GM23338 (cell line): Measurements from ENCODE around the gene GUCY1A2. TPM values are rescaled to one million over a fixed set of nuclear protein-coding genes. Genes with fewer than 3 reads are reported as not detected.
A peak's percentile ranks its signal among the peaks of the same experiment; 100 is the strongest.

ENCODE experiments used
- ATAC-seq: fragments of 200-7000 bp; cut with Tn5 transposase; 3 replicates; pipeline ENCODE4 v1.9.1; 2020
- DNase-seq: peaks from one replicate; pipeline ENCODE4 v3.0.0-alpha.2; 2015; ENCODE audit warnings: low spot score
- H2AFZ ChIP-seq: fragments of 200-600 bp; sonication (generic); 2 replicates; pipeline ENCODE4 v1.8.0; 2016; ENCODE audit warnings: antibody characterized with exemption, mild to moderate bottlenecking, moderate library complexity
- H3F3A ChIP-seq: fragments of 200-600 bp; sonication (generic); replicated peaks from 2 replicates; pipeline ENCODE4 v1.8.0; 2017; ENCODE audit warnings: antibody characterized with exemption, mixed run types, low read depth
- H3K27ac ChIP-seq: fragments of 200-600 bp; sonication (generic); 2 replicates; pipeline ENCODE4 v1.6.1; 2016; ENCODE audit warnings: low read depth
- H3K27me3 ChIP-seq: fragments of 200-600 bp; sonication (generic); 2 replicates; pipeline ENCODE4 v1.8.0; 2016; ENCODE audit warnings: mild to moderate bottlenecking, mixed run types, moderate library complexity; ENCODE audit not compliant: insufficient read depth
- H3K36me3 ChIP-seq: fragments of 200-600 bp; sonication (generic); 2 replicates; pipeline ENCODE4 v1.8.0; 2016; ENCODE audit warnings: mild to moderate bottlenecking; ENCODE audit not compliant: insufficient read depth
- H3K4me1 ChIP-seq: fragments of 200-600 bp; sonication (generic); 2 replicates; pipeline ENCODE4 v1.8.0; 2016; ENCODE audit warnings: mild to moderate bottlenecking, moderate library complexity; ENCODE audit not compliant: insufficient read depth
- H3K4me2 ChIP-seq: fragments of 200-600 bp; sonication (generic); 2 replicates; pipeline ENCODE4 v1.7.1; 2017; ENCODE audit warnings: mixed run types
- H3K4me3 ChIP-seq: fragments of 200-600 bp; sonication (generic); 2 replicates; pipeline ENCODE4 v1.6.1; 2016; ENCODE audit warnings: mixed run types
- H3K79me2 ChIP-seq: fragments of 200-600 bp; sonication (generic); replicated peaks from 2 replicates; pipeline ENCODE4 v1.8.0; 2017; ENCODE audit warnings: mild to moderate bottlenecking; ENCODE audit not compliant: insufficient read depth
- H3K9me2 ChIP-seq: fragments of 200-600 bp; sonication (generic); 2 replicates; pipeline ENCODE4 v1.8.0; 2017; ENCODE audit not compliant: insufficient read depth
- H4K20me1 ChIP-seq: fragments of 200-600 bp; sonication (generic); replicated peaks from 2 replicates; pipeline ENCODE4 v1.8.0; 2017; ENCODE audit warnings: mild to moderate bottlenecking; ENCODE audit not compliant: insufficient read depth
- H3K27ac Mint-ChIP-seq: 2 replicates; pipeline ENCODE4 v1.8.0; 2020; ENCODE audit warnings: inconsistent platforms, mild to moderate bottlenecking, moderate library complexity, mixed read lengths
- H3K27me3 Mint-ChIP-seq: 3 replicates; pipeline ENCODE4 v1.8.0; 2022; ENCODE audit warnings: low read depth, mild to moderate bottlenecking, moderate library complexity, mixed read lengths, inconsistent platforms; ENCODE audit not compliant: insufficient read depth, poor library complexity
- H3K36me3 Mint-ChIP-seq: 3 replicates; pipeline ENCODE4 v1.8.0; 2021; ENCODE audit warnings: low read depth, mild to moderate bottlenecking, inconsistent platforms, moderate library complexity, mixed read lengths
- H3K4me1 Mint-ChIP-seq: 3 replicates; pipeline ENCODE4 v1.8.0; 2020; ENCODE audit warnings: mild to moderate bottlenecking, inconsistent platforms, mixed read lengths
- H3K4me3 Mint-ChIP-seq: 3 replicates; pipeline ENCODE4 v1.8.0; 2021; ENCODE audit warnings: moderate library complexity, mild to moderate bottlenecking, inconsistent platforms, mixed read lengths
- H3K9me3 Mint-ChIP-seq: 3 replicates; pipeline ENCODE4 v1.8.0; 2020; ENCODE audit warnings: moderate library complexity, mild to moderate bottlenecking, inconsistent platforms, mixed read lengths
- CREB1 ChIP-seq: fragments of 250-450 bp; sonication (Bioruptor Pico); IDR thresholded peaks from 2 replicates; pipeline ENCODE4 v1.5.0; 2020; ENCODE audit warnings: low read depth, mild to moderate bottlenecking, moderate library complexity
- EZH2phosphoT487 ChIP-seq: fragments of 200-600 bp; sonication (generic); IDR thresholded peaks from one replicate; pipeline ENCODE4 v1.8.1; 2018; ENCODE audit warnings: antibody characterized with exemption; ENCODE audit not compliant: unreplicated experiment
- ZNF114 ChIP-seq: fragments of 250-450 bp; sonication (Bioruptor Pico); IDR thresholded peaks from 2 replicates; pipeline ENCODE4 v1.5.0; 2020; ENCODE audit warnings: mild to moderate bottlenecking, moderate library complexity
- ZNF331 ChIP-seq: fragments of 250-450 bp; sonication (Bioruptor Pico); IDR thresholded peaks from 2 replicates; pipeline ENCODE4 v1.5.0; 2020; ENCODE audit warnings: low read depth, mild to moderate bottlenecking, moderate library complexity
- polyA plus RNA-seq: library from polyadenylated mRNA; unstranded; fragments of >200 nt; fragmentation: Nextera tagmentation; extraction: Ambion mirVana; gene quantifications from 2 replicates; pipeline ENCODE4 v1.2.1, GENCODE V29; 2016
- total RNA-seq: library from RNA; depleted of rRNA; stranded (reverse); fragments of >200 nt; shearing (Covaris generic); gene quantifications from 2 replicates; pipeline ENCODE4 v1.2.3, GENCODE V29; 2014
- TF ChIP-seq, protein P1 (sequence below): IDR thresholded peaks from 2 replicates; pipeline ENCODE4 v1.6.1; 2016; ENCODE audit warnings: antibody characterized with exemption
- TF ChIP-seq, protein P2 (sequence below): fragments of 250-450 bp; sonication (Bioruptor Pico); IDR thresholded peaks from 2 replicates; pipeline ENCODE4 v1.5.0; 2020; ENCODE audit warnings: mild to moderate bottlenecking, moderate library complexity
- TF ChIP-seq, protein P3 (sequence below): IDR thresholded peaks from one replicate; pipeline ENCODE4 v1.6.1; 2018; ENCODE audit warnings: antibody characterized with exemption; ENCODE audit not compliant: unreplicated experiment

Gene GUCY1A2
- total and polyA plus RNA-seq, 2 experiments from 2014 or later: 0.36 to 1.4 TPM

DNA sequence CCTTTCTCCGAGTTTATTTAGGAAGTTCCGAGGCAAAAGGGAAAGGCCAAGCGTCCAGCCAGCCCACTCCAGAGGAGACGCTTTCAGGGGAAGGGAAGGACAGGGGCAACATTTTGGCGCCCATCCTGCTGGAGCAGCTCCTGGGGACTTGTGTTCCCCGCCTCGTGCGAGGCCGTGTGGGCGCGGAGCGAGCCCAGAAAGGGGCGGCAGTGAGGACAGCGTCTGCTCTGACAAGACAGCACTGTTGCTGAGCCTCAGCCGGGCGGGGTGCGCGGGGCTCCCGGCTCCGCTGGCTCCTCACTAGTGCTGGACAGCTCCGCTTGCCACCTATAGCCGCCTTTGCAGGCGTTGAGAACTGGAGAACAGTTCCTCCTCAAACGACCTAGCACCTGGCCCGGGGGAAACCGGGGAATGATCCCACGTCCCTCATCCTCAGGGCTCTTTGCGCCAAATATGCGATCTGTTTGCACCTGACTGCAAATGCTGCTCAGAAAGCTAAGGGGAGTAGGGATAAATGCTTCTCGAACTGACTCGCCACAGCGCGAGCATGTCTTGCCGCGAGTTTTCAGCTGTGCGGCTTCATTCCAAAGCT, 722 bp upstream of the GUCY1A2 start:
- Histone ChIP-seq H3K27ac (no peak overlapping the region), H3K9me2 (no peaks in the 10 kb centered on the region), H3F3A (no peaks in the 10 kb centered on the region), H4K20me1 (peaks cover 5% of the 10 kb centered on the region), H2AFZ (peak overlapping the region; percentile 98), H3K36me3 (no peaks in the 10 kb centered on the region), H3K4me1 (no peaks in the 10 kb centered on the region; the same call in 1 of the 2 replicates), H3K4me3 (peak overlapping the region; percentile 70), H3K27me3 (peaks cover 44% of the 10 kb centered on the region), H3K4me2 (peak overlapping the region; percentile 90), H3K79me2 (no peaks in the 10 kb centered on the region)
- peaks cover 20% of the 10 kb centered on the region for H3K4me1 Mint-ChIP-seq
- TF ChIP-seq, protein P1, sequence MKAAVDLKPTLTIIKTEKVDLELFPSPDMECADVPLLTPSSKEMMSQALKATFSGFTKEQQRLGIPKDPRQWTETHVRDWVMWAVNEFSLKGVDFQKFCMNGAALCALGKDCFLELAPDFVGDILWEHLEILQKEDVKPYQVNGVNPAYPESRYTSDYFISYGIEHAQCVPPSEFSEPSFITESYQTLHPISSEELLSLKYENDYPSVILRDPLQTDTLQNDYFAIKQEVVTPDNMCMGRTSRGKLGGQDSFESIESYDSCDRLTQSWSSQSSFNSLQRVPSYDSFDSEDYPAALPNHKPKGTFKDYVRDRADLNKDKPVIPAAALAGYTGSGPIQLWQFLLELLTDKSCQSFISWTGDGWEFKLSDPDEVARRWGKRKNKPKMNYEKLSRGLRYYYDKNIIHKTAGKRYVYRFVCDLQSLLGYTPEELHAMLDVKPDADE: no peak
- TF ChIP-seq ZNF114 (CRISPR knock-in tag) (0 out of 2 replicates have a peak, but pooled peaks have one; percentile 41), EZH2phosphoT487 (no peak), CREB1 (CRISPR knock-in tag) (peak; percentile 68), ZNF331 (CRISPR knock-in tag) (0 out of 2 replicates have a peak, but pooled peaks have one; percentile 47)
- TF ChIP-seq, protein P2, sequence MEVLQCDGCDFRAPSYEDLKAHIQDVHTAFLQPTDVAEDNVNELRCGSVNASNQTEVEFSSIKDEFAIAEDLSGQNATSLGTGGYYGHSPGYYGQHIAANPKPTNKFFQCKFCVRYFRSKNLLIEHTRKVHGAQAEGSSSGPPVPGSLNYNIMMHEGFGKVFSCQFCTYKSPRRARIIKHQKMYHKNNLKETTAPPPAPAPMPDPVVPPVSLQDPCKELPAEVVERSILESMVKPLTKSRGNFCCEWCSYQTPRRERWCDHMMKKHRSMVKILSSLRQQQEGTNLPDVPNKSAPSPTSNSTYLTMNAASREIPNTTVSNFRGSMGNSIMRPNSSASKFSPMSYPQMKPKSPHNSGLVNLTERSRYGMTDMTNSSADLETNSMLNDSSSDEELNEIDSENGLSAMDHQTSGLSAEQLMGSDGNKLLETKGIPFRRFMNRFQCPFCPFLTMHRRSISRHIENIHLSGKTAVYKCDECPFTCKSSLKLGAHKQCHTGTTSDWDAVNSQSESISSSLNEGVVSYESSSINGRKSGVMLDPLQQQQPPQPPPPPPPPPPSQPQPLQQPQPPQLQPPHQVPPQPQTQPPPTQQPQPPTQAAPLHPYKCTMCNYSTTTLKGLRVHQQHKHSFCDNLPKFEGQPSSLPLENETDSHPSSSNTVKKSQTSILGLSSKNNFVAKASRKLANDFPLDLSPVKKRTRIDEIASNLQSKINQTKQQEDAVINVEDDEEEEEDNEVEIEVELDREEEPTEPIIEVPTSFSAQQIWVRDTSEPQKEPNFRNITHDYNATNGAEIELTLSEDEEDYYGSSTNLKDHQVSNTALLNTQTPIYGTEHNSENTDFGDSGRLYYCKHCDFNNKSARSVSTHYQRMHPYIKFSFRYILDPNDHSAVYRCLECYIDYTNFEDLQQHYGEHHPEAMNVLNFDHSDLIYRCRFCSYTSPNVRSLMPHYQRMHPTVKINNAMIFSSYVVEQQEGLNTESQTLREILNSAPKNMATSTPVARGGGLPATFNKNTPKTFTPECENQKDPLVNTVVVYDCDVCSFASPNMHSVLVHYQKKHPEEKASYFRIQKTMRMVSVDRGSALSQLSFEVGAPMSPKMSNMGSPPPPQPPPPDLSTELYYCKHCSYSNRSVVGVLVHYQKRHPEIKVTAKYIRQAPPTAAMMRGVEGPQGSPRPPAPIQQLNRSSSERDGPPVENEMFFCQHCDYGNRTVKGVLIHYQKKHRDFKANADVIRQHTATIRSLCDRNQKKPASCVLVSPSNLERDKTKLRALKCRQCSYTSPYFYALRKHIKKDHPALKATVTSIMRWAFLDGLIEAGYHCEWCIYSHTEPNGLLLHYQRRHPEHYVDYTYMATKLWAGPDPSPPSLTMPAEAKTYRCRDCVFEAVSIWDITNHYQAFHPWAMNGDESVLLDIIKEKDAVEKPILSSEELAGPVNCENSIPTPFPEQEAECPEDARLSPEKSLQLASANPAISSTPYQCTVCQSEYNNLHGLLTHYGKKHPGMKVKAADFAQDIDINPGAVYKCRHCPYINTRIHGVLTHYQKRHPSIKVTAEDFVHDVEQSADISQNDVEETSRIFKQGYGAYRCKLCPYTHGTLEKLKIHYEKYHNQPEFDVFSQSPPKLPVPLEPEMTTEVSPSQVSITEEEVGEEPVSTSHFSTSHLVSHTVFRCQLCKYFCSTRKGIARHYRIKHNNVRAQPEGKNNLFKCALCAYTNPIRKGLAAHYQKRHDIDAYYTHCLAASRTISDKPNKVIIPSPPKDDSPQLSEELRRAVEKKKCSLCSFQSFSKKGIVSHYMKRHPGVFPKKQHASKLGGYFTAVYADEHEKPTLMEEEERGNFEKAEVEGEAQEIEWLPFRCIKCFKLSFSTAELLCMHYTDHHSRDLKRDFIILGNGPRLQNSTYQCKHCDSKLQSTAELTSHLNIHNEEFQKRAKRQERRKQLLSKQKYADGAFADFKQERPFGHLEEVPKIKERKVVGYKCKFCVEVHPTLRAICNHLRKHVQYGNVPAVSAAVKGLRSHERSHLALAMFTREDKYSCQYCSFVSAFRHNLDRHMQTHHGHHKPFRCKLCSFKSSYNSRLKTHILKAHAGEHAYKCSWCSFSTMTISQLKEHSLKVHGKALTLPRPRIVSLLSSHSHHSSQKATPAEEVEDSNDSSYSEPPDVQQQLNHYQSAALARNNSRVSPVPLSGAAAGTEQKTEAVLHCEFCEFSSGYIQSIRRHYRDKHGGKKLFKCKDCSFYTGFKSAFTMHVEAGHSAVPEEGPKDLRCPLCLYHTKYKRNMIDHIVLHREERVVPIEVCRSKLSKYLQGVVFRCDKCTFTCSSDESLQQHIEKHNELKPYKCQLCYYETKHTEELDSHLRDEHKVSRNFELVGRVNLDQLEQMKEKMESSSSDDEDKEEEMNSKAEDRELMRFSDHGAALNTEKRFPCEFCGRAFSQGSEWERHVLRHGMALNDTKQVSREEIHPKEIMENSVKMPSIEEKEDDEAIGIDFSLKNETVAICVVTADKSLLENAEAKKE: peak; percentile 81; the same call in 1 of the 2 replicates
- TF ChIP-seq, protein P3, sequence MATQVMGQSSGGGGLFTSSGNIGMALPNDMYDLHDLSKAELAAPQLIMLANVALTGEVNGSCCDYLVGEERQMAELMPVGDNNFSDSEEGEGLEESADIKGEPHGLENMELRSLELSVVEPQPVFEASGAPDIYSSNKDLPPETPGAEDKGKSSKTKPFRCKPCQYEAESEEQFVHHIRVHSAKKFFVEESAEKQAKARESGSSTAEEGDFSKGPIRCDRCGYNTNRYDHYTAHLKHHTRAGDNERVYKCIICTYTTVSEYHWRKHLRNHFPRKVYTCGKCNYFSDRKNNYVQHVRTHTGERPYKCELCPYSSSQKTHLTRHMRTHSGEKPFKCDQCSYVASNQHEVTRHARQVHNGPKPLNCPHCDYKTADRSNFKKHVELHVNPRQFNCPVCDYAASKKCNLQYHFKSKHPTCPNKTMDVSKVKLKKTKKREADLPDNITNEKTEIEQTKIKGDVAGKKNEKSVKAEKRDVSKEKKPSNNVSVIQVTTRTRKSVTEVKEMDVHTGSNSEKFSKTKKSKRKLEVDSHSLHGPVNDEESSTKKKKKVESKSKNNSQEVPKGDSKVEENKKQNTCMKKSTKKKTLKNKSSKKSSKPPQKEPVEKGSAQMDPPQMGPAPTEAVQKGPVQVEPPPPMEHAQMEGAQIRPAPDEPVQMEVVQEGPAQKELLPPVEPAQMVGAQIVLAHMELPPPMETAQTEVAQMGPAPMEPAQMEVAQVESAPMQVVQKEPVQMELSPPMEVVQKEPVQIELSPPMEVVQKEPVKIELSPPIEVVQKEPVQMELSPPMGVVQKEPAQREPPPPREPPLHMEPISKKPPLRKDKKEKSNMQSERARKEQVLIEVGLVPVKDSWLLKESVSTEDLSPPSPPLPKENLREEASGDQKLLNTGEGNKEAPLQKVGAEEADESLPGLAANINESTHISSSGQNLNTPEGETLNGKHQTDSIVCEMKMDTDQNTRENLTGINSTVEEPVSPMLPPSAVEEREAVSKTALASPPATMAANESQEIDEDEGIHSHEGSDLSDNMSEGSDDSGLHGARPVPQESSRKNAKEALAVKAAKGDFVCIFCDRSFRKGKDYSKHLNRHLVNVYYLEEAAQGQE: peak; percentile 93
- H3K27ac Mint-ChIP-seq: no peak overlapping the region
- H3K4me3 Mint-ChIP-seq: peak overlapping the region; percentile 81
- H3K36me3 Mint-ChIP-seq: no peaks in the 10 kb centered on the region; the same call in 2 of the 3 replicates
- ATAC-seq (peak; percentile 87), DNase-seq (peak; percentile 91)
- peaks cover 26% of the 10 kb centered on the region for H3K27me3 Mint-ChIP-seq
- H3K9me3 Mint-ChIP-seq: no peaks in the 10 kb centered on the region
